B cell (primary cell): ENCODE measurements around the gene GSTM3.
"Not testable (repeated sequence)": the region's sequence is repeated elsewhere in the genome, so short reads cannot be mapped to it uniquely, and the experiment has no call there.

Experiments
- CTCF ChIP-seq: fragments of 200-600 bp; IDR thresholded peaks from one replicate; pipeline ENCODE4 v1.8.0; 2022; ENCODE audit warnings: antibody characterized with exemption, mild to moderate bottlenecking
- EZH2 ChIP-seq: IDR thresholded peaks from 2 replicates; pipeline ENCODE4 v1.6.1; 2012; ENCODE audit warnings: borderline replicate concordance, low read depth, mild to moderate bottlenecking, moderate library complexity, low read length; ENCODE audit not compliant: insufficient read depth, poor library complexity, severe bottlenecking

- TF ChIP-seq CTCF, EZH2: not testable (repeated sequence)
Measured at GRCh38 chr1:109711593-109712320, 29.1 kb downstream of the GSTM3 start, which contains the start of gene GSTM5.
